Measurements from ENCODE around the gene KRT31. TPM values are rescaled to one million over a fixed set of nuclear protein-coding genes. Genes with fewer than 3 reads are reported as not detected.

The KRT31 gene
- total and polyA plus RNA-seq, 2 of the 4 experiments (the other 2 are of a cell fraction) = 0.05 TPM; not detected in 1

DNA sequence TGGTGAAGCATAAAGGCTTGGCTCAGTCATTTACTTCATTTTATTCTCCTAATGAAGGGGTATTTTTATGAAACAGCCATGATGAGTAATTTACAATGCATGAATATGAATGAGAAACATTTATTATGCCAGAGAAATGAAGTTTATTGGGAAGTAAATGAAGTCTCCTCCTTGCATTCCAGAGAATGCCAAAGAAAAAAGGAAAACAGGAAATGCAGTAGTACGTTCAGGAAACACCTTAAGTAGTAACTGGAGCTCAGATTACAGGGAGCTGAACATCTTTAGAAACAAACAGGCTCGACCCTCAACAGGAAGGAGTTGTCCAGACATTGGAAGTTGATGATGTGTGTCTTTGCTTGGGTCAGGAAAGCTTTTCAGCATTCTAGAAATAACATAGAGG, 19.9 kb downstream of the KRT31 start:
- peak overlapping the region; percentile 89 for H3K4ac ChIP-seq (ENCODE audit: low read depth, low read length)
- in situ Hi-C loops (cut with MboI; ENCODE audit: low sequenced_read_pairs) (loop anchor here (10.0 kb wide), 1 partner anchor 63 kb away; the partner anchor contains the start of gene KRTAP17-1), dilution Hi-C loops (cut with HindIII; ENCODE audit: low sequenced_read_pairs, unreplicated experiment) (no loop called here), intact Hi-C loops (cut with micrococcal nuclease) (no loop called here)
- peak overlapping the region; percentile 81 for H2BK5ac ChIP-seq (ENCODE audit: low read depth, low read length, poor library complexity, severe bottlenecking)
- no peak overlapping the region for H2AK9ac ChIP-seq (replicated peaks; ENCODE audit: low read depth, low read length, poor library complexity)
- peak overlapping the region; percentile 14; the same call in 1 of the 2 replicates for H3K56ac ChIP-seq (ENCODE audit: extremely low read depth, insufficient read depth, low read length)
- H2BK15ac ChIP-seq (ENCODE audit: low read depth, low read length) = peak overlapping the region; percentile 85
- peak overlapping the region; percentile 95 for H2BK20ac ChIP-seq (ENCODE audit: low read depth, low read length)
- peak; percentile 10; the same call in 1 of the 2 replicates for ATAC-seq (ENCODE audit: low read depth)
- no peaks in the 10 kb centered on the region for H3K27me3 ChIP-seq (ENCODE audit: control insufficient read depth, insufficient read depth, low read length)
- H2AK5ac ChIP-seq (ENCODE audit: low read depth, low read length) = peak overlapping the region; percentile 82
- H3K4me3 ChIP-seq (ENCODE audit: insufficient read depth, low read depth, low read length) = no peak overlapping the region
- no peaks in the 10 kb centered on the region; a peak in 1 of 4 replicates for H3K79me1 ChIP-seq (ENCODE audit: low read depth in 1 of 2, low read length in 2 of 2)
- BruUV-seq (replicated peaks) = no TSS peak
- no peak for TF ChIP-seq FOS (IDR thresholded peaks at IDR 0.05; ENCODE audit: low read depth, low read length)
- no peak for TF ChIP-seq POLR2A (IDR thresholded peaks at IDR 0.05; ENCODE audit: low read depth, low read length)
- TF ChIP-seq CHD1 (IDR thresholded peaks at IDR 0.05; ENCODE audit: low read depth, low read length) = no peak
- no peak for TF ChIP-seq RCOR1 (IDR thresholded peaks at IDR 0.05; ENCODE audit: insufficient replicate concordance, low read length)
- TF ChIP-seq, protein P1, sequence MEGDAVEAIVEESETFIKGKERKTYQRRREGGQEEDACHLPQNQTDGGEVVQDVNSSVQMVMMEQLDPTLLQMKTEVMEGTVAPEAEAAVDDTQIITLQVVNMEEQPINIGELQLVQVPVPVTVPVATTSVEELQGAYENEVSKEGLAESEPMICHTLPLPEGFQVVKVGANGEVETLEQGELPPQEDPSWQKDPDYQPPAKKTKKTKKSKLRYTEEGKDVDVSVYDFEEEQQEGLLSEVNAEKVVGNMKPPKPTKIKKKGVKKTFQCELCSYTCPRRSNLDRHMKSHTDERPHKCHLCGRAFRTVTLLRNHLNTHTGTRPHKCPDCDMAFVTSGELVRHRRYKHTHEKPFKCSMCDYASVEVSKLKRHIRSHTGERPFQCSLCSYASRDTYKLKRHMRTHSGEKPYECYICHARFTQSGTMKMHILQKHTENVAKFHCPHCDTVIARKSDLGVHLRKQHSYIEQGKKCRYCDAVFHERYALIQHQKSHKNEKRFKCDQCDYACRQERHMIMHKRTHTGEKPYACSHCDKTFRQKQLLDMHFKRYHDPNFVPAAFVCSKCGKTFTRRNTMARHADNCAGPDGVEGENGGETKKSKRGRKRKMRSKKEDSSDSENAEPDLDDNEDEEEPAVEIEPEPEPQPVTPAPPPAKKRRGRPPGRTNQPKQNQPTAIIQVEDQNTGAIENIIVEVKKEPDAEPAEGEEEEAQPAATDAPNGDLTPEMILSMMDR (conservative IDR thresholded peaks at IDR 0.05; ENCODE audit: low read depth, low read length) = no peak
- TF ChIP-seq RFX5 (IDR thresholded peaks at IDR 0.05; ENCODE audit: low read depth, low read length) = no peak
- no peak for TF ChIP-seq MXI1 (IDR thresholded peaks at IDR 0.05; ENCODE audit: borderline replicate concordance, low read depth, low read length)
- no peak for TF ChIP-seq CEBPB (IDR thresholded peaks at IDR 0.05; ENCODE audit: low read depth, low read length)
- no peak for TF ChIP-seq MAZ (IDR thresholded peaks at IDR 0.05; ENCODE audit: borderline replicate concordance, low read depth, low read length)
- TF ChIP-seq RAD21 (IDR thresholded peaks at IDR 0.05; ENCODE audit: low read length) = no peak
- TF ChIP-seq MAFK (IDR thresholded peaks at IDR 0.05; ENCODE audit: low read depth, low read length) = no peak
- TF ChIP-seq BHLHE40 (IDR thresholded peaks at IDR 0.05; ENCODE audit: low read depth, low read length) = no peak
- no peak for TF ChIP-seq USF2 (IDR thresholded peaks at IDR 0.05; ENCODE audit: low read depth, low read length)
- no peak overlapping the region for H3K9ac ChIP-seq (ENCODE audit: low read depth, low read length)
- H3K18ac ChIP-seq (ENCODE audit: low read depth, low read length) = peak overlapping the region; percentile 91; the same call in 1 of the 2 replicates
- H4K5ac ChIP-seq (ENCODE audit: low read depth, low read length) = peak overlapping the region; percentile 28; the same call in 1 of the 2 replicates
- CTCF ChIA-PET = interaction anchor here (2.0 kb wide), 1 partner anchor 10 kb away, joined by 10 read pairs; no protein-coding TSS in a partner anchor
- H3K14ac ChIP-seq (replicated peaks; ENCODE audit: low read depth, low read length) = peak overlapping the region; percentile 94
- no peak overlapping the region; the same call in 1 of the 2 replicates for H3K4me2 ChIP-seq (ENCODE audit: low read depth, low read length)
- H2AFZ ChIP-seq (replicated peaks; ENCODE audit: low read length, poor library complexity) = peak overlapping the region; percentile 28
- POLR2A ChIA-PET (ENCODE audit: unreplicated experiment) = no interaction called here
- peaks cover 4% of the 10 kb centered on the region; the same call in 1 of the 2 replicates for H3K9me3 ChIP-seq (ENCODE audit: control insufficient read depth, insufficient read depth, low read length)
- peaks cover 27% of the 10 kb centered on the region for H3K4me1 ChIP-seq (ENCODE audit: control insufficient read depth, insufficient read depth, low read length)
- H4K91ac ChIP-seq (ENCODE audit: insufficient read depth, low read depth, low read length) = peak overlapping the region; percentile 83
- peak overlapping the region; percentile 73 to 91 for H4K8ac ChIP-seq (ENCODE audit: low read depth in 2 of 2, low read length in 2 of 2)
- no peak overlapping the region; the same call in 1 of the 2 replicates for H3K27ac ChIP-seq (ENCODE audit: insufficient read depth, low read length)
- peak; percentile 37 for DNase-seq
- H4K20me1 ChIP-seq (ENCODE audit: insufficient read depth, low read length) = no peaks in the 10 kb centered on the region
- H2BK120ac ChIP-seq (ENCODE audit: low read depth, low read length) = peak overlapping the region; percentile 90
- H3K36me3 ChIP-seq (ENCODE audit: control insufficient read depth, insufficient read depth, low read length) = no peaks in the 10 kb centered on the region
- WGBS, 2 experiments (ENCODE audit: extremely low coverage in 2 of 2, insufficient read length in 1 of 2) = no CpG with 5 or more reads among the region's 2 CpGs
- peaks cover 30% of the 10 kb centered on the region for H3K9me1 ChIP-seq (ENCODE audit: insufficient read depth, low read length)
- peak overlapping the region; percentile 67 for H3K23ac ChIP-seq (ENCODE audit: low read depth, low read length)
